ENCODE results near the gene ATM.
"Not testable (repeated sequence)": the region's sequence is repeated elsewhere in the genome, so short reads cannot be mapped to it uniquely, and the experiment has no call there.

The ATM gene

GRCh38 chr11:108286956-108287355 lies 64.1 kb downstream of the ATM start:
- DNase-seq (ENCODE audit: low spot score) = no peak

GRCh38 chr11:108289066-108289465 lies 66.2 kb downstream of the ATM start:
- not testable (repeated sequence) for DNase-seq (ENCODE audit: low spot score)

GRCh38 chr11:108289699-108290098 lies 66.8 kb downstream of the ATM start:
- DNase-seq (ENCODE audit: low spot score) = no peak

GRCh38 chr11:108293229-108293628 lies 70.4 kb downstream of the ATM start:
- no peak for DNase-seq (ENCODE audit: low spot score)

GRCh38 chr11:108302121-108302785 lies 79.4 kb downstream of the ATM start:
- DNase-seq (ENCODE audit: low spot score) = no peak

GRCh38 chr11:108307751-108308150 lies 84.9 kb downstream of the ATM start:
- no peak for DNase-seq (ENCODE audit: low spot score)

GRCh38 chr11:108313444-108313843 lies 90.6 kb downstream of the ATM start:
- DNase-seq (ENCODE audit: low spot score) = no peak

- DNase-seq (ENCODE audit: low spot score) = no peak
Observed at GRCh38 chr11:108316061-108316460, 93.2 kb downstream of the ATM start.

- DNase-seq (ENCODE audit: low spot score) = no peak
Observed at GRCh38 chr11:108319541-108320145, 96.8 kb downstream of the ATM start.

- no peak for DNase-seq (ENCODE audit: low spot score)
Observed at GRCh38 chr11:108322666-108323065, 99.8 kb downstream of the ATM start.

GRCh38 chr11:108324587-108324986 lies 101.7 kb downstream of the ATM start:
- DNase-seq (ENCODE audit: low spot score) = no peak

- no peak for DNase-seq (ENCODE audit: low spot score)
Observed at GRCh38 chr11:108333403-108333899, 110.6 kb downstream of the ATM start.

GRCh38 chr11:108338750-108339149 lies 115.9 kb downstream of the ATM start:
- DNase-seq (ENCODE audit: low spot score) = no peak

GRCh38 chr11:108340973-108341372 lies 118.1 kb downstream of the ATM start:
- no peak for DNase-seq (ENCODE audit: low spot score)

GRCh38 chr11:108341654-108342053 lies 118.8 kb downstream of the ATM start:
- no peak for DNase-seq (ENCODE audit: low spot score)

GRCh38 chr11:108343714-108344113 lies 120.8 kb downstream of the ATM start:
- no peak for DNase-seq (ENCODE audit: low spot score)

- DNase-seq (ENCODE audit: low spot score) = no peak
Observed at GRCh38 chr11:108345767-108346166, 122.9 kb downstream of the ATM start.

- DNase-seq (ENCODE audit: low spot score) = no peak
Observed at GRCh38 chr11:108346451-108346850, 123.6 kb downstream of the ATM start.

- DNase-seq (ENCODE audit: low spot score) = no peak
Observed at GRCh38 chr11:108351468-108351867, 128.6 kb downstream of the ATM start.

- DNase-seq (ENCODE audit: low spot score) = no peak
Observed at GRCh38 chr11:108364159-108364558, 141.3 kb downstream of the ATM start.

- no peak for DNase-seq (ENCODE audit: low spot score)
Observed at GRCh38 chr11:108368134-108368533, 145.3 kb downstream of the ATM start.

GRCh38 chr11:108369064-108369463 lies 146.2 kb downstream of the ATM start:
- DNase-seq (ENCODE audit: low spot score) = no peak

- no peak for DNase-seq (ENCODE audit: low spot score)
Observed at GRCh38 chr11:108370315-108370714, 147.4 kb downstream of the ATM start.

- DNase-seq (ENCODE audit: low spot score) = no peak
Observed at GRCh38 chr11:108370990-108371389, 148.1 kb downstream of the ATM start.
